Gastrocnemius medialis (tissue), 4 donors: ENCODE measurements around the gene AKR1C2.
"Not testable (repeated sequence)": the region's sequence is repeated elsewhere in the genome, so short reads cannot be mapped to it uniquely, and the experiment has no call there.

Experiments used
- POLR2A ChIP-seq, 2 donors: fragments of 450-650 bp; IDR thresholded peaks; one replicate each; pipeline ENCODE4 v1.6.1; 2017; ENCODE audit warnings: antibody characterized with exemption in 2 of 2, mild to moderate bottlenecking in 2 of 2, moderate library complexity in 2 of 2
- TF ChIP-seq, protein P1 (sequence below), 5 experiments: fragments of 450-650 bp in 3 of 5; fragments of 200-600 bp in 2 of 5; sonication (generic) in 2 of 5; IDR thresholded peaks in 4 of 5; conservative IDR thresholded peaks in 1 of 5; 1 replicate in 4 of 5; 2 replicates in 1 of 5; pipeline ENCODE4 v1.5.1; 2016 to 2019; ENCODE audit warnings: antibody characterized with exemption in 5 of 5, mild to moderate bottlenecking in 3 of 5, moderate library complexity in 3 of 5

- not testable (repeated sequence) for TF ChIP-seq POLR2A (IDR thresholded peaks at IDR 0.05)
- TF ChIP-seq, protein P1, sequence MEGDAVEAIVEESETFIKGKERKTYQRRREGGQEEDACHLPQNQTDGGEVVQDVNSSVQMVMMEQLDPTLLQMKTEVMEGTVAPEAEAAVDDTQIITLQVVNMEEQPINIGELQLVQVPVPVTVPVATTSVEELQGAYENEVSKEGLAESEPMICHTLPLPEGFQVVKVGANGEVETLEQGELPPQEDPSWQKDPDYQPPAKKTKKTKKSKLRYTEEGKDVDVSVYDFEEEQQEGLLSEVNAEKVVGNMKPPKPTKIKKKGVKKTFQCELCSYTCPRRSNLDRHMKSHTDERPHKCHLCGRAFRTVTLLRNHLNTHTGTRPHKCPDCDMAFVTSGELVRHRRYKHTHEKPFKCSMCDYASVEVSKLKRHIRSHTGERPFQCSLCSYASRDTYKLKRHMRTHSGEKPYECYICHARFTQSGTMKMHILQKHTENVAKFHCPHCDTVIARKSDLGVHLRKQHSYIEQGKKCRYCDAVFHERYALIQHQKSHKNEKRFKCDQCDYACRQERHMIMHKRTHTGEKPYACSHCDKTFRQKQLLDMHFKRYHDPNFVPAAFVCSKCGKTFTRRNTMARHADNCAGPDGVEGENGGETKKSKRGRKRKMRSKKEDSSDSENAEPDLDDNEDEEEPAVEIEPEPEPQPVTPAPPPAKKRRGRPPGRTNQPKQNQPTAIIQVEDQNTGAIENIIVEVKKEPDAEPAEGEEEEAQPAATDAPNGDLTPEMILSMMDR (IDR thresholded peaks at IDR 0.05 in 4 of 5, conservative IDR thresholded peaks at IDR 0.05 in 1 of 5): not testable (repeated sequence)
These were observed 60.2 kb downstream of the AKR1C2 start for GRCh38 chr10:4943416-4943815.
